ENCODE results near the gene RNF41. TPM values are rescaled to one million over a fixed set of nuclear protein-coding genes. Genes with fewer than 3 reads are reported as not detected.

Gene RNF41
- polyA plus RNA-seq, 1 of the 3 experiments (the other 2 are of a cell fraction), result 127 TPM

DNA sequence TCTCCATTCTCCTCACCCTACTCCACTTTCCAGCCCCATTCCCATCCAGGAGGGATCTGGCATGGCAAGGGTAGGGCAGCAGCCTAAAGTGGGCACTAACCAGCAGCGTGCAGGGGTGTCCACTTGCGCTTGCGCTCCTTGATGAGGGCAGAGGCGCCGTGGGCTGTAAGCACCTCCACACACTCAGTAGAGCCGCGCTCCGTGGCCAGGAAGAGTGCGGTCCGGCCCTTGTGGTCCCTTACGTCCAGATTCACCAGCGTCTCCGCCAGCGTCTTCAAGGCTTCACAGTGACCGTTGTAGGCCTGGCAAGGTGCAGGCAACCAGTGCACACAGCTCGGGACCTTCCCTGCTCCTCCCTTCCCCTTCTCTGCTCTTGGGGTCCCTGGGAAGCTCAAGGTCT lies 26.2 kb upstream of the RNF41 start:
- ChIA-PET CTCF (interaction anchor here (0.6 to 3.1 kb wide), 7 partner anchors 9 to 59 kb away, joined by 3 to 24 read pairs (median 4); partner anchors contain the start of genes ANKRD52, COQ10A and SMARCC2), POLR2A (interaction anchor here (0.7 to 1.0 kb wide), 2 partner anchors 11 to 14 kb away, joined by 3 read pairs; no protein-coding TSS in a partner anchor)
- H3K4me2 ChIP-seq, result no peak overlapping the region
- no peaks in the 10 kb centered on the region for H3K9me2 ChIP-seq
- DNase-seq, result no peak
- WGBS (ENCODE audit: low lambda C conversion rate), result 98% methylated on average over 16 of the region's 16 CpGs
- H3K27me3 ChIP-seq (ENCODE audit: insufficient read depth), result no peaks in the 10 kb centered on the region
- H3K36me3 ChIP-seq (replicated peaks in 1 of 2; ENCODE audit: control insufficient read depth in 1 of 2, insufficient read depth in 2 of 2, low read length in 1 of 2), result peaks cover 65 to 71% of the 10 kb centered on the region in 2 experiments
- H3K4me3 ChIP-seq (ENCODE audit: low read depth in 2 of 2, low read length in 1 of 2), result no peak overlapping the region
- H2AFZ ChIP-seq (ENCODE audit: low read depth), result no peak overlapping the region
- H4K20me1 ChIP-seq (ENCODE audit: insufficient read depth), result peaks cover 4% of the 10 kb centered on the region; the same call in 1 of the 2 replicates
- TF ChIP-seq TCF12 (IDR thresholded peaks at IDR 0.05) (no peak), USF2 (IDR thresholded peaks at IDR 0.05; ENCODE audit: borderline replicate concordance, low read depth, low read length) (no peak), REST (IDR thresholded peaks at IDR 0.05; ENCODE audit: low read depth, low read length) (no peak), POLR2AphosphoS5 (IDR thresholded peaks at IDR 0.05; ENCODE audit: low read depth, low read length) (no peak), CTCF (IDR thresholded peaks at IDR 0.05) (no peak), GABPA (IDR thresholded peaks at IDR 0.05; ENCODE audit: low read depth) (no peak), MEF2A (IDR thresholded peaks at IDR 0.05; ENCODE audit: borderline replicate concordance, low read depth) (no peak), TAF1 (IDR thresholded peaks at IDR 0.05; ENCODE audit: borderline replicate concordance, low read depth, low read length) (no peak), FOXJ3 (CRISPR knock-in tag; IDR thresholded peaks at IDR 0.05) (no peak)
- TF ChIP-seq, protein P1, sequence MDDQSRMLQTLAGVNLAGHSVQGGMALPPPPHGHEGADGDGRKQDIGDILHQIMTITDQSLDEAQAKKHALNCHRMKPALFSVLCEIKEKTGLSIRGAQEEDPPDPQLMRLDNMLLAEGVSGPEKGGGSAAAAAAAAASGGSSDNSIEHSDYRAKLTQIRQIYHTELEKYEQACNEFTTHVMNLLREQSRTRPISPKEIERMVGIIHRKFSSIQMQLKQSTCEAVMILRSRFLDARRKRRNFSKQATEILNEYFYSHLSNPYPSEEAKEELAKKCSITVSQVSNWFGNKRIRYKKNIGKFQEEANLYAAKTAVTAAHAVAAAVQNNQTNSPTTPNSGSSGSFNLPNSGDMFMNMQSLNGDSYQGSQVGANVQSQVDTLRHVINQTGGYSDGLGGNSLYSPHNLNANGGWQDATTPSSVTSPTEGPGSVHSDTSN (IDR thresholded peaks at IDR 0.05), result no peak
- TF ChIP-seq, protein P2, sequence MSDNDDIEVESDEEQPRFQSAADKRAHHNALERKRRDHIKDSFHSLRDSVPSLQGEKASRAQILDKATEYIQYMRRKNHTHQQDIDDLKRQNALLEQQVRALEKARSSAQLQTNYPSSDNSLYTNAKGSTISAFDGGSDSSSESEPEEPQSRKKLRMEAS (IDR thresholded peaks at IDR 0.05; ENCODE audit: low read depth), result no peak
- H3F3A ChIP-seq (replicated peaks; ENCODE audit: insufficient read depth), result peaks cover 5% of the 10 kb centered on the region
- H3K79me2 ChIP-seq (ENCODE audit: insufficient read depth), result peaks cover 21% of the 10 kb centered on the region; the same call in 1 of the 2 replicates
- H3K9ac ChIP-seq, result no peak overlapping the region
- no peaks in the 10 kb centered on the region for H3K4me1 ChIP-seq (ENCODE audit: control insufficient read depth in 1 of 2, insufficient read depth in 2 of 2, low read depth in 1 of 2, low read length in 1 of 2)
- no peak overlapping the region for H3K27ac ChIP-seq (ENCODE audit: low read depth in 2 of 2, low read length in 1 of 2)
- no peaks in the 10 kb centered on the region for H3K9me3 ChIP-seq
